PC-3 (cell line): Measurements from ENCODE around the gene CCDC8.
"Not testable (repeated sequence)": the region's sequence is repeated elsewhere in the genome, so short reads cannot be mapped to it uniquely, and the experiment has no call there.

Source experiments
- EZH2 ChIP-seq: fragments of 300-600 bp; sonication (generic); IDR thresholded peaks from one replicate; pipeline ENCODE4 v1.6.1; 2017; ENCODE audit warnings: antibody characterized with exemption, mild to moderate bottlenecking, low read length; ENCODE audit not compliant: unreplicated experiment
- TF ChIP-seq, protein P1 (sequence below): fragments of 300-600 bp; sonication (generic); conservative IDR thresholded peaks from 2 replicates; pipeline ENCODE4 v1.5.1; 2017; ENCODE audit warnings: antibody characterized with exemption, low read depth, mild to moderate bottlenecking, low read length

DNA sequence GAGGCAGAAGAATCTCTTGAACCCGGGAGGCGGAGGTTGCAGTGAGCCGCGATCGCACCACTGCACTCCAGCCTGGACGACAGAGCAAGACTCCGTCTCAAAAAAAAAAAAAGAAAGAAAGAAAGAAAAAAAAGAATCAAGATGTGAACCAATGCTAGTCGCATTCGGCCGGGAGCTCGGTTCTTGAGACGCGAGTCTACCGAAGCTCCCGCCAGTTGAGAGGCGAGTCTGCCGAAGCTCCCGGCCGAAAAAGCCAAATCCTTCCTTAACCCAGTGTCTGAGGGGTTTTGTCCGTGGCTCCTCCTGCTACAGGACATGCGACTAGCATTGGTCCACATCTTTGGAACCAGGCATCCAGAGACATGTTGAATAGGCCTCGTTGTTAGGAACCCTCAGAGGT is 1.5 kb upstream of the CCDC8 start:
- TF ChIP-seq EZH2 = not testable (repeated sequence)
- TF ChIP-seq, protein P1, sequence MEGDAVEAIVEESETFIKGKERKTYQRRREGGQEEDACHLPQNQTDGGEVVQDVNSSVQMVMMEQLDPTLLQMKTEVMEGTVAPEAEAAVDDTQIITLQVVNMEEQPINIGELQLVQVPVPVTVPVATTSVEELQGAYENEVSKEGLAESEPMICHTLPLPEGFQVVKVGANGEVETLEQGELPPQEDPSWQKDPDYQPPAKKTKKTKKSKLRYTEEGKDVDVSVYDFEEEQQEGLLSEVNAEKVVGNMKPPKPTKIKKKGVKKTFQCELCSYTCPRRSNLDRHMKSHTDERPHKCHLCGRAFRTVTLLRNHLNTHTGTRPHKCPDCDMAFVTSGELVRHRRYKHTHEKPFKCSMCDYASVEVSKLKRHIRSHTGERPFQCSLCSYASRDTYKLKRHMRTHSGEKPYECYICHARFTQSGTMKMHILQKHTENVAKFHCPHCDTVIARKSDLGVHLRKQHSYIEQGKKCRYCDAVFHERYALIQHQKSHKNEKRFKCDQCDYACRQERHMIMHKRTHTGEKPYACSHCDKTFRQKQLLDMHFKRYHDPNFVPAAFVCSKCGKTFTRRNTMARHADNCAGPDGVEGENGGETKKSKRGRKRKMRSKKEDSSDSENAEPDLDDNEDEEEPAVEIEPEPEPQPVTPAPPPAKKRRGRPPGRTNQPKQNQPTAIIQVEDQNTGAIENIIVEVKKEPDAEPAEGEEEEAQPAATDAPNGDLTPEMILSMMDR = not testable (repeated sequence)
